HepG2 (cell line): ENCODE results near the gene BCL2L2. TPM values are rescaled to one million over a fixed set of nuclear protein-coding genes. Genes with fewer than 3 reads are reported as not detected.
A peak's percentile ranks its signal among the peaks of the same experiment; 100 is the strongest.

Experiments
- ATF1 ChIP-seq: IDR thresholded peaks from 2 replicates; pipeline ENCODE4 v1.6.1; 2016; ENCODE audit warnings: mild to moderate bottlenecking, control low read depth
- ELF4 ChIP-seq: sonication (generic); formaldehyde crosslinking; IDR thresholded peaks from 2 replicates; pipeline ENCODE4 v1.5.0; 2020; ENCODE audit warnings: missing genetic modification reagents, mild to moderate bottlenecking, moderate library complexity, borderline replicate concordance
- GZF1 ChIP-seq: sonication (generic); formaldehyde crosslinking; IDR thresholded peaks from 2 replicates; pipeline ENCODE4 v1.5.1; 2020; ENCODE audit warnings: mild to moderate bottlenecking, missing genetic modification reagents
- KDM5B ChIP-seq: sonication (generic); formaldehyde crosslinking; IDR thresholded peaks from 2 replicates; pipeline ENCODE4 v1.4.0; 2020; ENCODE audit warnings: missing genetic modification reagents, mild to moderate bottlenecking, borderline replicate concordance
- KLF12 ChIP-seq: sonication (generic); formaldehyde crosslinking; IDR thresholded peaks from 2 replicates; pipeline ENCODE4 v1.4.0; 2020; ENCODE audit warnings: missing genetic modification reagents, borderline replicate concordance
- NFRKB ChIP-seq: fragments of 450-650 bp; IDR thresholded peaks from 2 replicates; pipeline ENCODE4 v1.6.1; 2017
- ZBTB21 ChIP-seq: sonication (generic); formaldehyde crosslinking; IDR thresholded peaks from 2 replicates; pipeline ENCODE4 v1.4.0; 2020; ENCODE audit warnings: missing genetic modification reagents
- ZBTB25 ChIP-seq: IDR thresholded peaks from 2 replicates; pipeline ENCODE4 v1.6.1; 2018; ENCODE audit warnings: missing genetic modification reagents
- ZNF362 ChIP-seq: sonication (generic); formaldehyde crosslinking; IDR thresholded peaks from 2 replicates; pipeline ENCODE4 v1.4.0; 2020; ENCODE audit warnings: missing genetic modification reagents, mild to moderate bottlenecking, borderline replicate concordance
- ZNF460 ChIP-seq: sonication (generic); formaldehyde crosslinking; IDR thresholded peaks from 2 replicates; pipeline ENCODE4 v1.5.1; 2020; ENCODE audit warnings: missing genetic modification reagents, mild to moderate bottlenecking, borderline replicate concordance
- ZXDC ChIP-seq: sonication (generic); formaldehyde crosslinking; IDR thresholded peaks from 2 replicates; pipeline ENCODE4 v1.5.0; 2020; ENCODE audit warnings: mild to moderate bottlenecking, missing genetic modification reagents
- polyA plus RNA-seq, 8 experiments: library from polyadenylated mRNA; depleted of rRNA in 3 of 8; stranded (reverse) in 7 of 8; unstranded in 1 of 8; fragments of >200 nt; fragmentation: Illumina TruSeq in 4 of 8; extraction: Trizol in 4 of 8; gene quantifications; 2 replicates each; pipeline versions ENCODE4 v1.2.1 to v1.2.3, GENCODE V29; 2011 to 2016; ENCODE audit warnings: low read depth in 4 of 8, missing spikeins in 1 of 8, mixed read lengths in 1 of 8; ENCODE audit not compliant: insufficient read depth in 1 of 8
- total RNA-seq, 5 experiments: library from RNA; depleted of rRNA; stranded (reverse); fragments of >200 nt; fragmentation: Illumina TruSeq; extraction: Trizol; gene quantifications; 2 replicates each; pipeline ENCODE4 v1.2.3, GENCODE V29; 2016; ENCODE audit warnings: low read depth in 1 of 5
- TF ChIP-seq, protein P1 (sequence below), 2 experiments: fragments of 450-650 bp in 1 of 2; sonication (generic) in 1 of 2; formaldehyde crosslinking in 1 of 2; IDR thresholded peaks; 2 replicates each; pipeline versions ENCODE4 v1.6.1 to v1.8.0; 2016 to 2022; ENCODE audit warnings: antibody characterized with exemption in 1 of 2, mild to moderate bottlenecking in 1 of 2, missing genetic modification reagents in 1 of 2

Gene BCL2L2
- total and polyA plus RNA-seq, 2 of the 13 experiments (the other 11 are each of a cell fraction or from before 2014, with no cell fraction given), result 28.1 to 49.8 TPM

DNA sequence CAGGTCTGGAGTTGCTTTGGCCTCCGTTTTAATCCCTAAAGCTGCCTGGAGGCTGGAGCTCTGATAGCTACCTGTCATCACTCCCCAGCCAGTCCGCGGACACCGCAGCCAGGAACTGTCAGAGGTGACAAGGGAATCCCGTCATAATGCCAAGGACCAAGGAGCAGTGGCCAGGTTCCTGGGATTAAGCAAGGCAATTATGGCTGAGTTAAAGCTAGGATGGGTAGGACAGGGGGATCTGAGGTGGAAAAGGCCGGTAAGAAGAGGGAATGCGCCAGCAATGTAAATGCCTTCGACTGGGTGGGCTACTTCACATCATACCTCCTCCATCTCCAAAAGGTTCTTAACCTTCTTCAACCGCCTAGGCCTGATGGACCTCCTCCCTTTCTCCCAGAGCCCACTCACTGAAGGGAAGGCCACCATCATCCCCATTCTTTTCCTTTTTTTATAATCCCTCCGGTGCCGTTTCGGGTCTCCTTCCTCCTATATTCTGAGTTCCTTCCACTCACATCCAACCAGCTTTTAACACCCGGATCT, 5.9 kb upstream of the BCL2L2 start (continued):
- TF ChIP-seq, protein P1, sequence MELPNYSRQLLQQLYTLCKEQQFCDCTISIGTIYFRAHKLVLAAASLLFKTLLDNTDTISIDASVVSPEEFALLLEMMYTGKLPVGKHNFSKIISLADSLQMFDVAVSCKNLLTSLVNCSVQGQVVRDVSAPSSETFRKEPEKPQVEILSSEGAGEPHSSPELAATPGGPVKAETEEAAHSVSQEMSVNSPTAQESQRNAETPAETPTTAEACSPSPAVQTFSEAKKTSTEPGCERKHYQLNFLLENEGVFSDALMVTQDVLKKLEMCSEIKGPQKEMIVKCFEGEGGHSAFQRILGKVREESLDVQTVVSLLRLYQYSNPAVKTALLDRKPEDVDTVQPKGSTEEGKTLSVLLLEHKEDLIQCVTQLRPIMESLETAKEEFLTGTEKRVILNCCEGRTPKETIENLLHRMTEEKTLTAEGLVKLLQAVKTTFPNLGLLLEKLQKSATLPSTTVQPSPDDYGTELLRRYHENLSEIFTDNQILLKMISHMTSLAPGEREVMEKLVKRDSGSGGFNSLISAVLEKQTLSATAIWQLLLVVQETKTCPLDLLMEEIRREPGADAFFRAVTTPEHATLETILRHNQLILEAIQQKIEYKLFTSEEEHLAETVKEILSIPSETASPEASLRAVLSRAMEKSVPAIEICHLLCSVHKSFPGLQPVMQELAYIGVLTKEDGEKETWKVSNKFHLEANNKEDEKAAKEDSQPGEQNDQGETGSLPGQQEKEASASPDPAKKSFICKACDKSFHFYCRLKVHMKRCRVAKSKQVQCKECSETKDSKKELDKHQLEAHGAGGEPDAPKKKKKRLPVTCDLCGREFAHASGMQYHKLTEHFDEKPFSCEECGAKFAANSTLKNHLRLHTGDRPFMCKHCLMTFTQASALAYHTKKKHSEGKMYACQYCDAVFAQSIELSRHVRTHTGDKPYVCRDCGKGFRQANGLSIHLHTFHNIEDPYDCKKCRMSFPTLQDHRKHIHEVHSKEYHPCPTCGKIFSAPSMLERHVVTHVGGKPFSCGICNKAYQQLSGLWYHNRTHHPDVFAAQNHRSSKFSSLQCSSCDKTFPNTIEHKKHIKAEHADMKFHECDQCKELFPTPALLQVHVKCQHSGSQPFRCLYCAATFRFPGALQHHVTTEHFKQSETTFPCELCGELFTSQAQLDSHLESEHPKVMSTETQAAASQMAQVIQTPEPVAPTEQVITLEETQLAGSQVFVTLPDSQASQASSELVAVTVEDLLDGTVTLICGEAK (IDR thresholded peaks at IDR 0.05), result no peak
- TF ChIP-seq, protein P1 (CRISPR knock-in tag; IDR thresholded peaks at IDR 0.05), result no peak
- TF ChIP-seq ELF4 (no peak), ZXDC (CRISPR knock-in tag) (no peak), KLF12 (CRISPR knock-in tag) (no peak), NFRKB (no peak), ZNF460 (CRISPR knock-in tag) (no peak), KDM5B (no peak), ZNF362 (CRISPR knock-in tag) (no peak; the same call in 1 of the 2 replicates), ZBTB25 (CRISPR knock-in tag) (no peak), GZF1 (CRISPR knock-in tag) (no peak), ZBTB21 (CRISPR knock-in tag) (peak; percentile 31), ATF1 (no peak)
